Osteoblast (primary cell): ENCODE results near the gene DCAF12. TPM values are rescaled to one million over a fixed set of nuclear protein-coding genes. Genes with fewer than 3 reads are reported as not detected.
A peak's percentile ranks its signal among the peaks of the same experiment; 100 is the strongest.

ENCODE experiments used
- DNase-seq: peaks from one replicate; pipeline ENCODE4 v3.0.0; 2011; ENCODE audit warnings: low spot score, mixed read lengths; ENCODE audit not compliant: insufficient read length; ENCODE audit errors: missing footprints
- H2AFZ ChIP-seq: 2 replicates; pipeline ENCODE4 v1.6.0; 2011; ENCODE audit warnings: mild to moderate bottlenecking, low read length
- H3K27ac ChIP-seq: 2 replicates; pipeline ENCODE4 v1.5.1; 2011; ENCODE audit warnings: mild to moderate bottlenecking, low read depth, low read length, moderate library complexity
- H3K27me3 ChIP-seq: 2 replicates; pipeline ENCODE4 v1.6.0; 2012; ENCODE audit warnings: mild to moderate bottlenecking, control low read depth, inconsistent platforms, low read length, moderate library complexity; ENCODE audit not compliant: insufficient read depth
- H3K36me3 ChIP-seq: 2 replicates; pipeline ENCODE4 v1.5.1; 2011; ENCODE audit warnings: mild to moderate bottlenecking, low read length, control low read depth, moderate library complexity; ENCODE audit not compliant: insufficient read depth
- H3K4me1 ChIP-seq: 2 replicates; pipeline ENCODE4 v1.5.1; 2011; ENCODE audit warnings: mild to moderate bottlenecking, low read length, control low read depth, moderate library complexity; ENCODE audit not compliant: insufficient read depth
- H3K4me2 ChIP-seq: 2 replicates; pipeline ENCODE4 v1.6.0; 2011; ENCODE audit warnings: mild to moderate bottlenecking, low read length; ENCODE audit not compliant: insufficient read depth
- H3K4me3 ChIP-seq: fragments of 200-600 bp; sonication (generic); 3 replicates; pipeline ENCODE4 v1.5.1; 2012; ENCODE audit warnings: mild to moderate bottlenecking, low read length, inconsistent platforms; ENCODE audit not compliant: insufficient read depth
- H3K79me2 ChIP-seq: 2 replicates; pipeline ENCODE4 v1.6.0; 2012; ENCODE audit warnings: mild to moderate bottlenecking, low read length, control low read depth, inconsistent platforms; ENCODE audit not compliant: insufficient read depth
- H3K9me3 ChIP-seq: 2 replicates; pipeline ENCODE4 v1.5.1; 2011; ENCODE audit warnings: low read depth, low read length, control low read depth
- H4K20me1 ChIP-seq: 2 replicates; pipeline ENCODE4 v1.6.0; 2012; ENCODE audit warnings: mild to moderate bottlenecking, low read length, control low read depth; ENCODE audit not compliant: insufficient read depth
- total RNA-seq: library from RNA; depleted of rRNA; stranded (reverse); fragments of >200 nt; gene quantifications from 2 replicates; pipeline ENCODE4 v1.2.3, GENCODE V29; 2012
- TF ChIP-seq, protein P1 (sequence below): IDR thresholded peaks from 2 replicates; pipeline ENCODE4 v1.5.1; 2011; ENCODE audit warnings: mild to moderate bottlenecking, low read depth, low read length, moderate library complexity; ENCODE audit errors: extremely low read depth

Gene DCAF12
- total RNA-seq, 1 donor: 21.4 TPM

DNA sequence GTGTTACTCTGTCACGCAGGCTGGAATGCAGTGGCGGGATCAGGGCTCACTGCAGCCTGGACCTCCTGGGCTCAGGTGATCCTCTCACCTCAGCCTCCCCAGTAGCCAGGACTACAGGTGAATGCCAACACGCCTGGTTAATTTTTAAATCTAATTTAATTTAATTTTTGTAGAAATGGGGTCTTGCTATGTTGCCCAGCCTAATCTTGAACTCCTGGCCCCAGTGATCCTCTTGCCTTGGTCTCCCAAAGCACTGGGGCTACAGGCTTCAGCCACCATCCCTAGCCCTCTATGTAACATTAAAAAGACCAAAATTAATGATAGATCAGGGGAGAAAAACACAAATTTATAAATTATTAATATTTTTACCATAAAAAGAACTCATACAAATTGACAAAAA is 66.5 kb downstream of the DCAF12 start:
- Histone ChIP-seq H2AFZ (no peak overlapping the region), H3K4me3 (no peak overlapping the region), H3K27ac (no peak overlapping the region), H4K20me1 (no peaks in the 10 kb centered on the region), H3K27me3 (no peaks in the 10 kb centered on the region), H3K4me2 (no peak overlapping the region), H3K79me2 (no peaks in the 10 kb centered on the region), H3K4me1 (no peaks in the 10 kb centered on the region), H3K36me3 (no peaks in the 10 kb centered on the region), H3K9me3 (no peaks in the 10 kb centered on the region)
- TF ChIP-seq, protein P1, sequence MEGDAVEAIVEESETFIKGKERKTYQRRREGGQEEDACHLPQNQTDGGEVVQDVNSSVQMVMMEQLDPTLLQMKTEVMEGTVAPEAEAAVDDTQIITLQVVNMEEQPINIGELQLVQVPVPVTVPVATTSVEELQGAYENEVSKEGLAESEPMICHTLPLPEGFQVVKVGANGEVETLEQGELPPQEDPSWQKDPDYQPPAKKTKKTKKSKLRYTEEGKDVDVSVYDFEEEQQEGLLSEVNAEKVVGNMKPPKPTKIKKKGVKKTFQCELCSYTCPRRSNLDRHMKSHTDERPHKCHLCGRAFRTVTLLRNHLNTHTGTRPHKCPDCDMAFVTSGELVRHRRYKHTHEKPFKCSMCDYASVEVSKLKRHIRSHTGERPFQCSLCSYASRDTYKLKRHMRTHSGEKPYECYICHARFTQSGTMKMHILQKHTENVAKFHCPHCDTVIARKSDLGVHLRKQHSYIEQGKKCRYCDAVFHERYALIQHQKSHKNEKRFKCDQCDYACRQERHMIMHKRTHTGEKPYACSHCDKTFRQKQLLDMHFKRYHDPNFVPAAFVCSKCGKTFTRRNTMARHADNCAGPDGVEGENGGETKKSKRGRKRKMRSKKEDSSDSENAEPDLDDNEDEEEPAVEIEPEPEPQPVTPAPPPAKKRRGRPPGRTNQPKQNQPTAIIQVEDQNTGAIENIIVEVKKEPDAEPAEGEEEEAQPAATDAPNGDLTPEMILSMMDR: no peak
- DNase-seq: no peak

DNA sequence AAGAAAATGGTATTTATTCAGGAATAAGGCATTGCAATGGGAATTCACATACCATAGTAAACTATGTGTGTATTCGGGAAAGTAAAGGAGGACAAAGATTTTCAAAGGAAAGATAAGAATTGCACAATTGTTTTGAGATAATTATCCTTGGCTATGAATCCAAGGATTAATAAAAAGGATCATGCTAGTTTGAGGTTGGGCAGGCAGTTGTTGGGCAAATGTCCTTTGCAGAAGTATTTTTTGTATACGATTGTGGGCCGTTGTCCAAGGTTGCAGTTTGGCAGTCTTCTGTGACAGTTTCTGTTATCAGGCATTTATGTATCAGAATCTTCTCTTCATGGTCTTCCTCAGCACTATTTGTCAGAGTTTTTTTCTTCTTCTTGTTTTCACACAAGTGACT is 67.2 kb downstream of the DCAF12 start:
- H3K4me2 ChIP-seq: no peak overlapping the region

DNA sequence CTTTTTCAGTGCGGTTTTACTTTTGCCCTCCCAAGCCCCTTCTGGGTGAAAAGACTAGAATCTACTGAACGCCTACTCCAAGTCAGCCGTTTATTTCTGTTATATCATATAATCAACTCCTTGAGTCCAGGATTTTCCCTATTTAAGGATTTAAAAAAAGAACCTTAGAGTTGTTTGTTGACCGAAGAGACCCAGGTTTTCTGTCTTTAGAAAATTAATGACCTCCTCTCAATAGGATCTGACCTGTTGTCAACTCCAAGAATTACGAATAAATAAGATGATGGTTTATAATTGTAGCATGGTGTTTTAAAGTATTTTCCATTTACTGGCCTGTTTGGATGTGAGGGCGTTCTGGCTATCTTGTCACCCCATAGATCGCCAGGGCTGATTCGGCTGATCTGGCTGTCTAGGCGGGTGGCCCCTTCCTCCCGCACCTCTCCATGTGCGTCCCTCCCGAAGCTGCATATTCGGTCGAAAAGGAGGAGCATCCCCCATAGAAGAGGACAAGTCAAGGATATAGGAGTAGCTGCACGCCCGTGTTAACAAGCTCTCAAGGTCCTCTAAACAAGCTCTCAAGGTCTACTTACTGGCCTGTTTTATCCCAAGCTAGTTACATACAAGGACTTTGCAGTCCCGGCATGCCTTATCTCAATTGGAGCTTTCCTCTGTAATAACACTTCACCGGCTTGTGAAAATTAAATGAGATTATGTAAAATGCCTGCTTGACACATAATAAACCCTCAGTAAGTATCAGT is 76.7 kb downstream of the DCAF12 start:
- Histone ChIP-seq H3K4me3 (peak overlapping the region; percentile 83), H3K79me2 (peaks cover 37% of the 10 kb centered on the region), H3K36me3 (no peaks in the 10 kb centered on the region), H3K4me1 (peaks cover 20% of the 10 kb centered on the region), H4K20me1 (peaks cover 13% of the 10 kb centered on the region), H3K9me3 (no peaks in the 10 kb centered on the region), H3K4me2 (peak overlapping the region; percentile 100), H3K27me3 (no peaks in the 10 kb centered on the region), H2AFZ (peak overlapping the region; percentile 97), H3K27ac (peak overlapping the region; percentile 99)
- no peak for DNase-seq
- TF ChIP-seq, protein P1: no peak

More for the DNA sequence above, 67.2 kb downstream of the DCAF12 start:
- DNase-seq: no peak
- Histone ChIP-seq H3K27me3 (no peaks in the 10 kb centered on the region), H2AFZ (no peak overlapping the region), H4K20me1 (no peaks in the 10 kb centered on the region), H3K4me3 (no peak overlapping the region), H3K27ac (no peak overlapping the region), H3K79me2 (no peaks in the 10 kb centered on the region), H3K4me1 (no peaks in the 10 kb centered on the region), H3K36me3 (no peaks in the 10 kb centered on the region), H3K9me3 (no peaks in the 10 kb centered on the region)
- TF ChIP-seq, protein P1: no peak

DNA sequence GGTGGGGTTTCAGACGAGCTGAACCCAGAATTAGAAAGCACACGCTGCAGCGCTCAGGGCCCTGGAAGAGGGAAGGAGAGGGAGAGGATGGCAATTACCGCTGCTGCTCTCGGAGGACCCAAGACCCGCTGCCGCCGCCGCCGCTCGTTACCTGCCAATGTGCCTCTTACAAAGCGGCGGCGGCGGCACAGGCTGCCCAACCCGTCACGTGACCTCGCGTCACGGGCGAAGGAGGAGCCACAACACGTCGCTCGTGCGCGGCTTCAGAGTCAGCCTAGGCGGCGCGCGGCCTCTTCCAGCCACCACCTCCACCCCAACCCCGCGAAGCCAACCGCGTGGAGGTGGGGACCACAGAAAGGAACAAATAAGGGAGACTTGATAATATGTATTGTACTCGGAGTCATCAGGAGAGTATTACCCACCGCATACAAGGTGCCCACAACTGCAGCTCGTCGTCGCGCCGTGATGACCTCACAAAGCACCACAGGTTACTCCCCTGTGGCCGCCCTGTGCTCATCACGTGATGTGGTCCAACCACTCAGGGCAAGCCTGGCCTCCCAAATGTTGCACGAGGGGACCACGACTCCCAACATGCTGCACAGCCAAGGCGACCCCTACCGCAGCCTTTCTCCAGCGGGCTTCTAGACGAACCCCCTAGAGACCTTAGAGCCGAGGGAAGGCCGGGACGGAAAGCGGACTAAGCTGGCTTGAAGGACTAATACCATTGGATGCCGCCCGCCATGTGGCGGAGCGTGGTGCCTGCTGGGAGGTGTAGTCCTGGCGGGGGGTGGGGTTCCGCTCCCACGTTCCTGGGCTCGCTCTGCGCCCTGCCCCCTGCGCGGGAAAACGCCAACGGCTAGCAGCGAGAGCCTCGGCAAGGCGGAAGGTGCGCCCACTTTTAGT is 77.5 kb downstream of the DCAF12 start, which contains the start of gene UBAP2:
UBAP2 (minus strand) TSS at position 161 of the 903 bp plus-strand sequence. CDS start 31,739 bp downstream, outside the sequence.
- H3K36me3 ChIP-seq: no peaks in the 10 kb centered on the region
- peak within 1 kb of the TSS; percentile 97 for H2AFZ ChIP-seq
- peaks cover 13% of the 10 kb centered on the region for H4K20me1 ChIP-seq
- peak within 1 kb of the TSS; percentile 99 for H3K27ac ChIP-seq
- TF ChIP-seq, protein P1: no peak
- peaks cover 45% of the 10 kb centered on the region for H3K79me2 ChIP-seq
- peaks cover 20% of the 10 kb centered on the region for H3K4me1 ChIP-seq
- H3K9me3 ChIP-seq: no peaks in the 10 kb centered on the region
- peak; percentile 97 for DNase-seq
- H3K27me3 ChIP-seq: no peaks in the 10 kb centered on the region
- peak within 1 kb of the TSS; percentile 100 for H3K4me2 ChIP-seq
- H3K4me3 ChIP-seq: peak within 1 kb of the TSS; percentile 83
